KG1 (cell line): ENCODE results near the gene SIPA1L3.
A peak's percentile ranks its signal among the peaks of the same experiment; 100 is the strongest.
"Not testable (repeated sequence)": the region's sequence is repeated elsewhere in the genome, so short reads cannot be mapped to it uniquely, and the experiment has no call there.

ENCODE experiments used
- DNase-seq: peaks from one replicate; lab custom pipeline; 2025; lab: John Stamatoyannopoulos, UW

Gene SIPA1L3, protein sequence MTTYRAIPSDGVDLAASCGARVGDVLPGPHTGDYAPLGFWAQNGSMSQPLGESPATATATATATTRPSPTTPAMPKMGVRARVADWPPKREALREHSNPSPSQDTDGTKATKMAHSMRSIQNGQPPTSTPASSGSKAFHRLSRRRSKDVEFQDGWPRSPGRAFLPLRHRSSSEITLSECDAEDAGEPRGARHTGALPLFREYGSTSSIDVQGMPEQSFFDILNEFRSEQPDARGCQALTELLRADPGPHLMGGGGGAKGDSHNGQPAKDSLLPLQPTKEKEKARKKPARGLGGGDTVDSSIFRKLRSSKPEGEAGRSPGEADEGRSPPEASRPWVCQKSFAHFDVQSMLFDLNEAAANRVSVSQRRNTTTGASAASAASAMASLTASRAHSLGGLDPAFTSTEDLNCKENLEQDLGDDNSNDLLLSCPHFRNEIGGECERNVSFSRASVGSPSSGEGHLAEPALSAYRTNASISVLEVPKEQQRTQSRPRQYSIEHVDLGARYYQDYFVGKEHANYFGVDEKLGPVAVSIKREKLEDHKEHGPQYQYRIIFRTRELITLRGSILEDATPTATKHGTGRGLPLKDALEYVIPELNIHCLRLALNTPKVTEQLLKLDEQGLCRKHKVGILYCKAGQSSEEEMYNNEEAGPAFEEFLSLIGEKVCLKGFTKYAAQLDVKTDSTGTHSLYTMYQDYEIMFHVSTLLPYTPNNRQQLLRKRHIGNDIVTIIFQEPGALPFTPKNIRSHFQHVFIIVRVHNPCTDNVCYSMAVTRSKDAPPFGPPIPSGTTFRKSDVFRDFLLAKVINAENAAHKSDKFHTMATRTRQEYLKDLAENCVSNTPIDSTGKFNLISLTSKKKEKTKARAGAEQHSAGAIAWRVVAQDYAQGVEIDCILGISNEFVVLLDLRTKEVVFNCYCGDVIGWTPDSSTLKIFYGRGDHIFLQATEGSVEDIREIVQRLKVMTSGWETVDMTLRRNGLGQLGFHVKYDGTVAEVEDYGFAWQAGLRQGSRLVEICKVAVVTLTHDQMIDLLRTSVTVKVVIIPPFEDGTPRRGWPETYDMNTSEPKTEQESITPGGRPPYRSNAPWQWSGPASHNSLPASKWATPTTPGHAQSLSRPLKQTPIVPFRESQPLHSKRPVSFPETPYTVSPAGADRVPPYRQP (N-terminal part only)

DNA sequence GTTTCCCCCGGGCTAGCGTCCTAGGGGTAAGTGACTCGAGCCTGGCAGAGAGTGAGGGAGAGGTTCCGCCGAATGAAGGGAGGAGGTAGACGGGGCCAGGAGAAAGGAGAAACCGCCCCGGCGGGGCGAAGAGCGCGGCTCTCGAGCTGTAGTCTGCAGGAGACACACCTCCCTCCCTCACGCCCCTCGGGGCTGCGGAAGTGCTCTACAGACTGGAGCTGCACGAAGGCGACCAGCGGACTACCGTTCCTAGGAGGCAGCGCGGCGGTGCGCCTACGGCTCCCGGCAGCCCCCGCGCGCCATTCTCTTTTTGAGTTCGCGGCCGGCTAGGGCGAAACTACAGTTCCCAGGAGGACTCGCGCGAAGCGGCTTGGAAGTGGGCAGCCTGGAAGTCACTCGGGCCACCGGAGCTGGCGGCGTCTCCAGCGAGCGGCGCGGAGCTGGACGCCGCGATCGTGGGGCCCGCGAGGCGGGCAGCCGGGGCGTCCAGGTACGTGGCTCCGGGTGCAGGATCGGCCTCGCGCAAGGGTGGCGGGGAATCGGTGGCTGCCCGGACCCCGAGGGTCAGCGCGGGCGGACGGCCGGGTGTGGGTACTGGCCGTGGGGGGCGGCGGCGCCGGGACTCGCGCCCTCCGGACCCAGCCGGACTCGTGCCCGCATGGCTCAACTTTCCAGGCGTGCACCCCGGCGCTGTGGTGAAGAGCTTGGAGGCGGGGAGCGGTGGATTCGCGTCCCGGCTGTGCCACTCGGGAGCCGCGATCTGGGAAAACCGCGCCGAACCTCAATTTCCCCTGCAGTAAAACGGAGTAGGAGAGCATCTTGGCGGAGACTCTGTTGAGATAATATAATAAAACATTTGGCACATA lies at the start of gene SIPA1L3:
SIPA1L3 (plus strand) TSS at position 340 of the 866 bp plus-strand sequence. CDS start 174,358 bp downstream, outside the sequence.
- DNase-seq = peak; percentile 82

DNA sequence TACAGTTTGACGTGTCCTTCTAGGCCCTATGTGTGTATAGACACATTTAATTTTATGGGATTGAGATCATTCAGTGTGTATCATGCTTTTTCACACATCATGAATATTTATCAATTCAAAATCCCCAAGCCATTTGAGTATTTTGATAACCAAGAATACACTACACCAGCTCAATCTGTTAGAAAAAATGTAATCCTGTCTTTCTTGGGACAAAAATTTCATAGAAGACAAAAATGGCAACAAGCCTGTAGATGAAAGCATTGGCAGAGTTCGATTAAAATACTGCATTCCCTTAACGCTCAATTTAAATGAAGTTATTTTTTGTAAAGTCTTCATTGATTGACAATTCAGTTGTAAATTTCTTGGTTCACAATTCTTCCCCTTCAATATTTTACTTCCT lies 42.5 kb upstream of the SIPA1L3 start:
- no peak for DNase-seq

DNA sequence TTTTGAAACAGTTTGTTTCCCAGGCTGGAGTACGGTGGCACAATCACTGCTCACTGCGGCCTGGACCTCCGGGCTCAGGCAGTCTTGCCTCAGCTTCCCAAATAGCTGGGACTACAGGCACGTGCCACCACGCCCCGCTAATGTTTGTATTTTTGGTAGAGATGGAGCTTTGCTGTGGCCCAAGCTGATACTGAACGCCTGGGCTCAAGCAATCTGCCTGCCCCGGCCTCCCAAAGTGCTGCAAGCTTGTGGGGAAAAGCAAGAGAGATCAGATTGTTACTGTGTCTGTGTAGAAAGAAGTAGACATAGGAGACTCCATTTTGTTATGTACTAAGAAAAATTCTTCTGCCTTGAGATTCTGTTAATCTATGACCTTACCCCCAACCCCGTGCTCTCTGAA lies 41.1 kb upstream of the SIPA1L3 start:
- not testable (repeated sequence) for DNase-seq

DNA sequence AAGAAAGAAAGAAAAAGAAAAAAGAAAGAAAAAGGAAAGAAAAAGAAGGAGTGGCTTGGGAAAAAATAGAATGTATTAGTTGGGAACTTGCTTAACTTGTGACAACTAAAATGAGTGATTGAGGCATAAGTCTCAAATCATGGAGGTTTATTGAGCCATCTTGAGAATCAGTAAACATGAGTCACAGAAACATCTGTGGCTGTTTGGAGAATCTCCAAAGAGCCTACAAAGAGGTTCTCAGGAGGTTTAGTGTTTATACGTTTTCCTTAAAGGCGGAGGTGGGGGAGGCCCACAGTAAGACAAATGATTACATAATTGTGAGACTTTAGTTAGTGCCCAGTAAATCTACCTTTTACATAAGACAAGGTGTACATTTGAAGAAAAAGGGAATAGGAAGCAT lies 39.2 kb upstream of the SIPA1L3 start:
- no peak for DNase-seq

DNA sequence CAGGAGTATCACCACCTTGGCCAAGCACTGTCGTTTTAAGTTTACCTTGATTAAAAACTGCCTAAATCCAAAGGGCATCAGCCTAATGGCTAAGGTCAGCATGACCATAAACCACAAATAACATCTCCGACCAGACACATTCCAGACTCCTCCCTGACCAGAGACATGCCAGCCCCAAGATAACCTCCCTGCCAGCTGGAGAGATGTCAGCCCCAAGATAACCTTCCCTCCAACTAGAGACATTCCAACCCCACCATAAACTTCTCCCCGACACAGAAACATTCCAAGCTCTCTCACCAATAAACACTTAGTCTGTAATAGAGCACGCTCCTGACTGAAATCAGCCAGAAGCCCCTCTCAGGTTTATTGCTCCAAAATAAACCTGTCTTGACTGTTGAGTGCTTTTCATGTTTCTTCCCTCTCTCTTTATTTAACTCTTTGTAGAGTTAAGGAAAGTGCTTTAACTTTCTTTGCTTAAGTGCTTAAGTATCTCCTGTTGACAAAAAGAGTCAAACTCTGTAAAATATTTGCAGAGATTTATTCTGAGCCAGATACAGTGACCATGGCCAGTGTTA lies 37.2 kb upstream of the SIPA1L3 start:
- no peak for DNase-seq

DNA sequence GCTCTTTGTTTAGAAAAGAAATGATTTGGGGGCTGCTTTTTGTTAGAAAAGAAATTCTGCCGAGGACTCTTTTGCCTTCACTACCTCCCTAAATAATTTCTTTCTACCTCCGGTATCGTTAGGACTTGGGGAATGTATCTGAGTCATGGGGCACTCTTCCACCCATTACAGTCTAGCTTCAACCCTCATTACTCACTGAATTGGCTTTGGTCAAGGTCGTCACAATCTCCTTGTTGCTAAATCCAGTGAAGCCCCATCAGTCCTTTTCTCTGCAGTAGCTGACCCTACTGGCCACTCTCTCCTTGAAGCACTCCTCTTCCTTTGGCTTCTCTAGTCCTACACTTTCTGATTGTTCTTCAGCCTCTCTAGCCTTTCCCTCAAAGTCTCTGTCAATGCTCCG lies 34.6 kb upstream of the SIPA1L3 start:
- no peak for DNase-seq

DNA sequence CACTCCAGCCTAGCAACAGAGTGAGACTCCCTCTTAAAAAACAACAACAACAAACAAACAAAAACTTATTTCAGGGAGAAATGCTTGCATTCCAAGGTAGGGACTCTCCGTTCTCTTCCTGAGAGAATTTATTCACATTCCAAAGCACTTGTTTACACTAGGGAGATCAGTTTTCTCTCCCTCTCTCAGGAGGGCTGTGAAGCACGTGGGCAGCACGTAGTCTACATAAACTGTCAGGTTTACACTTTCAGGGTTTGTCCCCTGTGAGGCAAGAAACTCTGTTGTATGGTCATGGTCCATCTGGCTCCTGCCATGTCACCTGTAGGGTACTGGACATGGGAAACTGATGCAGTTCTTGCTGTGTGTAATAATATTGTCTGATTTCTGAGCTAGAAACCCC lies 32.2 kb upstream of the SIPA1L3 start:
- DNase-seq = no peak

DNA sequence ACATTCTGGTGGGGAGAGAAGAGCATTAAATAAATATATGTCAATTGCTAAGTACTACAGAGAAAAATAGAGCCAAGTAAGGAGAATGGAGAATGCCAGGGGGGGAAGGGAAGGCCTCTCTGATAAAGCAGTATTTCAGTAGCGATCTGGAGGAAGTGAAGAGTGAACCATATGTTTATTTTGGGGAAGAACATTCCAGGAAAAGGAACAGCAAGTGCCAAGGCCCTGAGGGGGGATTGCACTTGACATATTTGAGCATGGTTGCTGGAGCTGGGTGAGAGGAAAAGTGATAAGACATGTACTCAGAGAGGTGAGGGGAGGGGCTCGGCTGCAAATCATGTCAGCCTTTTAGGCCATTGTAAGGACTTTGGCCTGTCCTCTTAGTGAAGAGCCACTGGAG lies 31.0 kb upstream of the SIPA1L3 start:
- no peak for DNase-seq

DNA sequence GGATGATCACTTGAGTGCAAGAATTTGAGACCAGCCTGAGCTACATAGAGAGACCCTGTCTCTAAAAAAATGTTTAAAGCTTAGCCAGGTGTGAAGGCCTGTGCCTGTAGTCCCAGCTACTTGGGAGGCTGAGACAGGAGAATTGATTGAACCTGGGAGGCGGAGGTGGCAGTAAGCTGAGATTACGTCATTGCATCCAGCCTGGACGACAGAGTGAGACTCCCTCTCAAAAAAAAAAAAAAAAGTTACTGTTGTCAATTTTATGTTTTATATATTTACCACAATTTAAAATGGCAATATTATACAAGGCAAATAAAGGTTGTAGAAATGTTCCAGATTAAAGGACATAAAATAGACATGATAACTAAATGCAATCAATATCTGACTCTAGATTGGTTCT lies 29.9 kb upstream of the SIPA1L3 start:
- no peak for DNase-seq

DNA sequence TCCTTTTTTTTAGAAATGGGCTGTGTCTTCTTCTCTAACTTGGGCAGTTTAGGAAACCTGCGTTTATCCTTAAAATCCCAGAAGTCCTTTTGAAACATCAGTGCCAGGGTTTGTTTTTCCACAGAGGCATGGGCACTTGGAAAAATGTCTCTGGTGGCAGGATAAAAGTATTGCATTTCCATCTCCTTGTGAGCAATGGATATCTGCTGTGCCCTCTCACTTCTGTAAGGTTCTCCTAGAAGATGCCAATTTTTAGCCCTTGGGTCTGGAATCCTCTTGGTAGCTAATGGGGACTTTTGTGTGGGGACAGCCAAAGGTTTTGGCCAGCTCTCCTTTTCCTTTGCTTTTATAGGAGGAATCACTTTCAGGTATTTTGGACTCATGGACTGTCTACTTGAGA lies 21.6 kb upstream of the SIPA1L3 start:
- no peak for DNase-seq

DNA sequence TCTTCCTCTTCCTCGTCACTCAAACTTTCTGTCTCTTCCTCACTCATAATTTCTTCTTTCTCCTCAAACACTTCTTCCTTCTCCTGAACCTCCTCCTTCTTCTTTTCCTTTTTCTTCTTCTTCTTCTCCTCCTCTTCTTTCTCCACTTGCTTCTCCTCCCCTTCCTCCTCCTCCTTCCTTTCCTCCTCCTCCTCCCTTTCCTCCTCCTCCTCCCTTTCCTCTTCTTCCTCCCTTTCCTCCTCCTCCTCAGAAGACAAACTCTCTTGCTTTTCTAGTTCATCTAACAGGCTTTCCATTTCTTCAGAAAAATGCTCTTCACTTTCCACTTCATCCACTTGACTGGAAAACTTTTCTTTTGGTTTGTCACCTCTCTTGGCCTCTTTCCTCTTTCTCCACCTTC lies 20.4 kb upstream of the SIPA1L3 start:
- DNase-seq = no peak

DNA sequence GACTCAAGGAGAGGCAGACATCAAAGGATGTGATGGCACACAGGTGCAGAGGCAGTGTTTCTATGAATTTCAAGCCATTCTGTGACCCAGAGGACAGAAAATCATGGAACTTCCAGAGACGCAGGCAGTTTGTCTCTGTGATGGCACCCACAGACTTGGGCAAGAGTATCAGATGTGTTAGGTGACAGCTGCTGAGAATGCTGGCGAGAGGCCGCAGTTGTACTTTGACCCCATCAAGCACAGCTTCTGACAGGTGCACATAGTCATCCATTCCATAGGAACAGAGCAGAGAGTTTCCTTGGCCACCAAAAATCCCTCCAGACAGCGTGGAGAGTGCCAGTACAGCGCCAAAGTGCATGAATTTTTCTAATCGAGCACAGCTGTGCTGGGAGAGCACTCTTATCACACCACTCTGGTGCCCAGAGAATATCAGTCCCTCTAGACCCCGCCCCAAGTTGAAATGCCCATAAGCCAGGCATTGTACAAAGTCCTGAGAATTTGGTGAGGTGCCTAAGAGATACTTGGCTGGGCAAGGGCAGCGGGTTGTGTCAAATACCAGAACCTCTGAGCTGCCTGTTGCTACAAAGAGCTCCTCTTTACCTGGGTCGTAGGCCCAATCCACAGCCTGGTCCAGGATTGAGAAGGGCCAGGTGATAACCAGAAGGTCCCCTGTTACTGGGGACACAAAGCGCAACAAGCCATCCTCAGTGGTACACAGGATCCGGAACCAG lies 13.0 kb upstream of the SIPA1L3 start:
- DNase-seq = no peak

DNA sequence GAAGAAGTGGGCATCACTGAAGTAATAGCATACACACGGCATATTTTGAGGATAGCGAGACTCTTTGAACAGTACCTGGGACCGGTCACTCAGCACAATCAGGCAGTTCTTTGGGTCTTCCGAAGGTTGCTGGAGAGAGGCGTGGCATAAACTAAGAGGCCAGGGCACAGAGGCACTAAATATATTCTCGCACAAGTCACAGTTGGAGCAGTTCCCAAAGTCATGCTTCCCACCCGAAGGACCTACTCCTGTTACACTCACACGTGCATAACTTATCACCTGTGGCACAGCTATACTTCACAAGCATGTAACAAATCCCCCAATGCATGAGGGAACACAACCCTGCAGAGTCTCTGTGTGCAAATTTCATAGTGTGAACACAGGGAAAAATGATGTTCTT lies 10.8 kb upstream of the SIPA1L3 start:
- no peak for DNase-seq

DNA sequence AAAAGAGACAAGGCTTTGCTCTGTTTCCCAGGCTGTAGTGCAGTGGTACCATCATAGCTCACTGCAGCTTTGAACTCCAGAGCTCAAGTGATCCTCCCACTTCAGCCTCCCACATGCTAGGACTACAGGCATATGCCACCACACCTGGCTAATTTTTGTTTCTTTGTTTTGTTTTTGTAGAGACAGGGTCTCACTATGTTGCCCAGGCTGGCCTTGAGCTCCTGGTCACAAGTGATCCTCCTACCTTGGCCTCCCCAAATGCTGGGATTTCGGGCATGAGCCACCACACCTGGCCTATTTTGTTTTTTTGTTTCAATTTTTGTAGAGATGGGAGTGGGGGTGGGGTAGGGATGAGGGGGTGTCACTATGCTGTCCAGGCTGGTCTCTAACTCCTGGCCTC lies 7.6 kb upstream of the SIPA1L3 start:
- DNase-seq = no peak

DNA sequence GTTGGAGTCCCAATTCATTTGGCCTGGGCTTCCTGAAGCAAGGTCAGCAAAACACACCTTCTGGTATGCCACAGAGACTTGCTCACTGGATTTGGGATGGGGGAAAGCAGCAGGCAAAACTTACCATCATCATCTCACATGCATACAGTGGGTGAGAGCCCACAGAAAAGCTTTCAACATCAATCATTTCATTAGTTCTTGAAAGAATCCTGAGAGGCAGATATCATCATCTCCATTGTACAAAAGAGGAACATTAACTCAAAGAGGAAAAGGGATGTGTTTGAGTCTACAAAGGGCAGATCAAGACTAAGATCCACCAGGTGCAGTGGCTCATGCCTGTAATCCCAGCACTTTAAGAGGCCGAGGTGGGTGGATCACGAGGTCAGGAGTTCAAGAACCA lies 7.0 kb upstream of the SIPA1L3 start:
- DNase-seq = no peak

DNA sequence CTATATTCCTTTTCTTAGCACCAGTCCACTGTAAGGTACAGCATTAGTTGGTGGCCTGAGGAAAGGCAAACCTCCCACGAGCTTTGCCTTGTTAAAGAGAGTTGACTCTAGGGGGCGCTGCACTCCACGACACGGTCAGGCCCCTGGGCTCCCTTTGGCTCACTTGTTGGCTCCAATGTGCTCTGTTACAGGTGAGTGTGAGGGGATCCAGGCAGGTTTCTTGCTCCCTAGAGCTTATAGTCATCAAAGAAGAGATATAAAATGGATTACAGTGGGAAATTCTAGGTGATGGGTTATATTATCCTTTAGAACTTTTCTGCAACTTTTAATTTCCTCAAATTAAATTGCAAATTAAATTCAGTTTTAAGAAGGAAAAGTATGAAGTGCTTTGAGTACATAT lies 4.3 kb upstream of the SIPA1L3 start:
- DNase-seq = peak; percentile 60

DNA sequence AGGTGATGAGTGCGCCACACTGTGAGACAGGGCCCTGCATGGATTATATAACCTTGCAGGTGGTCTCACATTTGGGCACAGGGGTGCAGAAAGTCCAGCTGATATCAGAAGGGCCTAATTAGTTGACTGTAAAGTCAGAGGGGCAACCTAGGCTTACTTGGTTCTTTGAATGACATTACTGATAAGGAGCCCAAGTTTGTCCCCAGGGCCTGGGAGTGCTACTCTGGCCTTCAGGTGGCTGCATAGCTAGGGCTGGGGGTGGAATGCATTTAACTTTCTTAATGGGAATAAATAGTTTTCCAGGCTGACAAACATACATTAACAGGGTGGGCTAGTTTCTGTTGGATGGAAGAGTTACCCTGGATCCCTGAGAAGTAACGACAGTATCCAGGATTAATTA lies 3.9 kb upstream of the SIPA1L3 start:
- DNase-seq = no peak

DNA sequence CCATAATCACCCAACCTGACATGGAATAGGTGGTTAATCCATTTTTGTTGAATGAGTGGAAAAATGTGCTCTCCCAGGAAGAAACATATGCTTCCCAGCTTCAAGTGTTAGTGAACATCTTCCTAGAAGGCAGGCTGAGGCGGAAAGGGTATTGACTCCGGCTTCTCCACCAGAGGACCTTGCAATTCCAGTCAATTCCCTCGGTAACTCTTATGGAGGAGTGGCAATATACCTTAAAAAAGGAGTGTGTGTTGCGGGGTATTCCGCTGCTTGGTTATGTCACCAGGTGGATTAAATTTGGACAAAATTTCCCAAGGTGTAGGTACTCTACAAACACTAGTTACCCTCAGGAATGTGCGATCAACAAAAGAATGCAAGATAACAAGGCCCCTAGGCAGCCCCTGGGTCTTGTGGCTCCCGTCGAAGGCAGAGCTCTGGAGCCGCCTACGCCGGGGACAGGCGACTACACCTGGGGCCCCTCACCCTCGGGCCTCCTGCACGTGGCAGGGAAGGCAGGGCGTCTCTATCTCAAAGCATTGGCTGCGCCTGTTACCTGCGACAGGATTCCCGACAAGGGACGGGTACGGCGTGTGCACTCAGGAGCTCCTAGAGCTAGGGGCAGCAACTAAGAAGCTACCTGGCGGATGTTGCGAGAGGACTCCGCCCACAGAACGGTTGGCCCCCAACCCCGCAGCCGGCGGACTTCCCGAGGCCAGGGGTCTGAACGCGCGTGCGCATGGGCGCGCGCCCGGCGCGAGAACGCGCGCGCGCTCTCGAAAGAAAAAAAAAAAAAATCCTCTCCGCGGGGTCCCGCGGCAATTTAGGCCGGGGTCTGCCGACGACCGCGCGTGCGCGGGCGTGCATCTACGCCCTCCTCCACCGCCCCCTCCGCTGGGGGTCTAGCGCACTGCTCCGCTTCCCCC lies 801 bp upstream of the SIPA1L3 start, which contains the start of gene WDR87:
WDR87 (minus strand) TSS at position 649 of the 923 bp plus-strand sequence. CDS start 8,355 bp downstream, outside the sequence.
- DNase-seq = peak; percentile 30

DNA sequence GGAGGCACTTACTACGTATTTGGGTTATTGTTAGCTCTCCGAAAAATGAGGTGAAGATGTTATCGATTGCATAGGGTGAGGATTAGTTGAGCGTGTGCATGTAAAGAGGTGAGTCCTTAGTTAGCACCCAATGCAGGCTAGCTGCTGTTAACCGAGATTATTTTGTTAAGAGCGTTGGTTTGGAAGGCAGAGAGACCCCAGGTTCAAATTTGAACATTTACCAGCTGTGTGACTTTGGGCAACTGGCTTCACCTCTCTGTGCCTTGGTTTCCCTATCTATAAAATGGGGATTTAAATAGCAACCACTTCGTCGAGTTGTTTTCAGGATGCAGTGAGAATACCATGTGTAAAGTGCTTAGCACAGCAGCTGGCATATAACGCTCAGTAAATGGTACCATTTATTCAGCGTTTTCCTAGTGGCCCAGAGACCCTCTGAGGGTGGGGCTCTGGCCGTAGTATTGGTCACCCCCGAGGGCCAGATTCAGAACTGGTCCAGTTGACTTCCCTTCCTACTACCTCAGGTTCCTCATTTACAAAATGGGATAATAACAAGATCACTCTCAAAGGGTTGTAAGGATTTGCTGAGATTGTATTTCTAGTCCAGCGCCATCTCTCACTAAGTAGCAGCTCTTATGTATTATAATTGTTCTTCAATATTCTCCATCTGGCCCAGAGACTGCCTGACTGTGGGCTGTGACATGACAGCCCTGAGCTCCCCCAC lies 887 bp downstream of the SIPA1L3 start:
- DNase-seq = peak; percentile 13
